Immature natural killer cell (primary cell): ENCODE measurements around the gene BTBD9. TPM values are rescaled to one million over a fixed set of nuclear protein-coding genes. Genes with fewer than 3 reads are reported as not detected.

Experiments used
- DNase-seq, 3 donors: peaks; one replicate each; pipeline ENCODE4 v3.0.0; 2022; ENCODE audit warnings: mixed read lengths in 1 of 3
- H3K27ac Mint-ChIP-seq, 6 donors: one replicate each; pipeline ENCODE4 v1.8.0; 2020; ENCODE audit warnings: mixed read lengths in 6 of 6, mild to moderate bottlenecking in 5 of 6, inconsistent platforms in 4 of 6, moderate library complexity in 3 of 6
- H3K27me3 Mint-ChIP-seq, 3 donors: one replicate each; pipeline ENCODE4 v1.8.0; 2020 to 2021; ENCODE audit warnings: low read depth in 3 of 3, mild to moderate bottlenecking in 3 of 3, mixed read lengths in 3 of 3, moderate library complexity in 3 of 3, inconsistent platforms in 1 of 3
- H3K36me3 Mint-ChIP-seq, 3 donors: one replicate each; pipeline ENCODE4 v1.8.0; 2020; ENCODE audit warnings: mixed read lengths in 3 of 3, inconsistent platforms in 2 of 3, mild to moderate bottlenecking in 2 of 3
- H3K4me1 Mint-ChIP-seq, 2 donors: one replicate each; pipeline ENCODE4 v1.8.0; 2020; ENCODE audit warnings: inconsistent platforms in 2 of 2, mild to moderate bottlenecking in 2 of 2, mixed read lengths in 2 of 2, moderate library complexity in 1 of 2
- H3K4me3 Mint-ChIP-seq, 5 donors: one replicate each; pipeline ENCODE4 v1.8.0; 2020; ENCODE audit warnings: mild to moderate bottlenecking in 5 of 5, mixed read lengths in 5 of 5, inconsistent platforms in 3 of 5, moderate library complexity in 3 of 5
- H3K9me3 Mint-ChIP-seq, 6 donors: one replicate each; pipeline ENCODE4 v1.8.0; 2020; ENCODE audit warnings: mild to moderate bottlenecking in 6 of 6, mixed read lengths in 6 of 6, inconsistent platforms in 4 of 6, moderate library complexity in 3 of 6
- polyA plus RNA-seq, 3 donors: library from polyadenylated mRNA; unstranded; fragments of 300-500 nt; fragmentation: Illumina TruSeq; gene quantifications; one replicate each; pipeline ENCODE4 v1.2.3, GENCODE V29; 2021

The BTBD9 gene
- polyA plus RNA-seq, 3 donors from 2014 or later: 5.3 to 12.3 (median 10.9) TPM

DNA sequence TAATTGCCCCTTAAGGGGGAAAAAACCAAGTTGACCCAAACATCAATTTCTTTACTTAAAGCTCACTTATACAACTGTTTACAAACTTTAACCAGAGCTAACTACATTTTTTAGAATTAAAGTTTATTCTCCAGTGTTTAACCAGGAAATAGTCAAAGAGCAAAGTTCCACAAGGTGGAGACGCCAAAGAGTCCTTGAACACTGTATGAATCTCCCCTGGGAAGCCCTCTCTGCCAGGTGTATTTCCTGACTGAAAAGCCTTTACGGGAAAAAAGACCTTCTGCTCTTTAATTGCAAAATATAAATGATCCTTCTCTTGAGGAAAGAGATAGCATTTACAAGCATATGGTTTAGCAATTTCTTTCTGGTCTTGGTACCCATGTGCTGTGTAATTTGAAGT lies 36.2 kb downstream of the BTBD9 start:
- Mint-ChIP-seq H3K27ac (no peak overlapping the region), H3K36me3 (peaks cover 0 to 3% (median 0%) of the 10 kb centered on the region in 3 donors), H3K9me3 (no peaks in the 10 kb centered on the region), H3K4me3 (no peak overlapping the region), H3K4me1 (no peaks in the 10 kb centered on the region), H3K27me3 (peaks cover 0 to 3% (median 1%) of the 10 kb centered on the region in 3 donors)
- no peak for DNase-seq

DNA sequence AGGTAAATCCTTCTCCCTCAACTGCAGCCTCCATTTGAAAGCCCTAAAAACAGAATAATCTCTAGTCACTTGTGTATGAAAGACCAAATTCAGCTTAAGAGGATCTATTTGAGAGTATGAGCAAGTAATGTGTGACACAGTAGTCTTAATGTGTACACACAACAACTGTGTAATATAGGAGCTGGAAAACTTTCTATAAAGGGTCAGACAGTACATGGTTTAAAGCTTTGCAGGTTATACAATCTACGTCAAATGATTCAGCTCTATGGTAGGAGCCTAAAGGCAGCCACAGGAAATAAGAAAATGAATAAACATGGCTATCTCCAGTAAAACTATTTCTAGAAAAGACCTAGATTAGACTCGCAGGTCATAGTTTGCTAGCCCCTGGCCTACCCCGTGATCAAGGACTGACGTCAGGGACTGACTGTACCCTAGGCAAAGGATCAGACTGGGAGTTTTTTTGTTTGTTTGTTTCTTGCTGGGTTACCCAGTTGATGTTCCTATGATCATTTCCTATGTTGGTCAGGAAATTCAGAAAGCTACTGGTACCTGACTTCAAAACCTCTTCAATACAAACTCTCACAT lies 39.7 kb downstream of the BTBD9 start:
- Mint-ChIP-seq H3K4me3 (no peak overlapping the region), H3K27me3 (peaks cover 0 to 1% (median 1%) of the 10 kb centered on the region in 3 donors), H3K36me3 (peaks cover 7 to 10% (median 8%) of the 10 kb centered on the region in 3 donors), H3K4me1 (no peaks in the 10 kb centered on the region), H3K27ac (no peak overlapping the region), H3K9me3 (no peaks in the 10 kb centered on the region)
- DNase-seq: no peak

DNA sequence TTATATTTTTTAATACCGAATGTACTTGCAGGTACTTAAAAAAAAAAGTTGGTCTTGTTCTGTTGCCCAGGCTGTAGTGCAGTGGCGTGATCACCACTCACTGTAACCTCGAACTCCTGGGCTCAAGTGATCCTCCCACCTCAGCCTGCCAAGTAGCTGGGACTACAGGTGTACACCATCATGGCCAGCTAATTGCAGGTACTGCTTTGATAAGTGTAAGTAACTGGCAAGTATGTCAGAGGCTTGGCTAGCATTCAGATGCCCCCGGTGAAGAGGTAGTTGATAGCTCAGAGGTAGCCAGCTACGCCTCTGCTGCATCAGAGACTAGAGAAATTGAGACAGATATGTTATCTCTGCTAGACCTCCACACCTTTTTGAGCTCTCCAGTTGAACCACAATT lies 40.5 kb downstream of the BTBD9 start:
- Mint-ChIP-seq H3K36me3 (peaks cover 8 to 15% (median 8%) of the 10 kb centered on the region in 3 donors), H3K4me3 (no peak overlapping the region), H3K27me3 (peaks cover 0 to 1% (median 1%) of the 10 kb centered on the region in 3 donors), H3K27ac (no peak overlapping the region), H3K4me1 (no peaks in the 10 kb centered on the region), H3K9me3 (no peaks in the 10 kb centered on the region)
- DNase-seq: no peak

GRCh38 chr6:38593998-38594665 lies 45.6 kb downstream of the BTBD9 start:
- H3K4me1 Mint-ChIP-seq: no peaks in the 10 kb centered on the region
- H3K9me3 Mint-ChIP-seq: no peaks in the 10 kb centered on the region
- no peak overlapping the region for H3K27ac Mint-ChIP-seq
- DNase-seq: no peak
- H3K4me3 Mint-ChIP-seq: no peak overlapping the region
- H3K27me3 Mint-ChIP-seq: peaks cover 0 to 1% (median 0%) of the 10 kb centered on the region in 3 donors
- peaks cover 16 to 33% (median 23%) of the 10 kb centered on the region in 3 donors for H3K36me3 Mint-ChIP-seq

- Mint-ChIP-seq H3K9me3 (no peaks in the 10 kb centered on the region), H3K4me1 (no peaks in the 10 kb centered on the region), H3K27me3 (peaks cover 0 to 1% (median 0%) of the 10 kb centered on the region in 3 donors), H3K27ac (no peak overlapping the region), H3K4me3 (no peak overlapping the region), H3K36me3 (peaks cover 16 to 33% (median 23%) of the 10 kb centered on the region in 3 donors)
- DNase-seq: no peak
Observed at GRCh38 chr6:38593409-38593808, 46.3 kb downstream of the BTBD9 start.

DNA sequence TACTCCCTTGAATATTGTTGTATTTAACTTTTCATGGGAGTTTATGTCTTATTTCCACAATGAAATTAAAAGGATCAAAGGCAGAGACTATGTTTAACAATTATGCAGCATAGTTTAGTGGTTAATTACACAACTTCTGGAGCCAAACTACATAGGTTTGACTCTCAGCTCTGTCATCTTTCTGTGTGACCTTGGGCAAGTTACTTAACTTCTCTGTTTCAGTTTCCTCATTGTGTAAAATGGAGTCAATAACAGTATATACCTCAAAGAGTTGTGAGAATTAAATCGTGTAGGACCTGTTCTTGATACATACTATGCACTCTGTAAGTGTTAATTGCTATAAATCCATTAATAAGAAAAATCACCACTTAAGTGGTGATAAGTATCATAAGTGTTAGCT lies 48.3 kb downstream of the BTBD9 start:
- Mint-ChIP-seq H3K4me3 (no peak overlapping the region), H3K9me3 (no peaks in the 10 kb centered on the region)

DNA sequence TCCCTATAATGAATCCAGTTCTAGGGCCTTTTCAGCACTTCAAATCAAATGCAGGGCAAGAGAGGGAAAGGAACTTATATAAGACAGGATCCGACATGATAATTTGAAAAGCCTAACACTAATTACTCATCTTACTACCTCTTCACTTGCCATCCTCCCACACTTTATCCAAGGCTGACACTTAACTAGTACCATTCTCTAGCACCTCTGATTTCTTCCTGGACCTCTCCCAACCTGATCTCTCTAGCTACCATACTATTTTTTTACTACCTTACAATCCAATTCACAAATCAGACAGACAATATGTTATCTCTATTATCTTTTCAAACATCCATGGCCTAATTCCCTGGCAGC lies 50.4 kb downstream of the BTBD9 start:
- Mint-ChIP-seq H3K4me1 (no peaks in the 10 kb centered on the region), H3K9me3 (no peaks in the 10 kb centered on the region), H3K4me3 (no peak overlapping the region), H3K36me3 (peaks cover 15 to 26% (median 19%) of the 10 kb centered on the region in 3 donors), H3K27me3 (peaks cover 0 to under 1% (median 0%) of the 10 kb centered on the region in 3 donors), H3K27ac (no peak overlapping the region)
- DNase-seq: no peak

More for the DNA sequence above, 48.3 kb downstream of the BTBD9 start:
- Mint-ChIP-seq H3K27me3 (peaks cover 0 to 1% (median 0%) of the 10 kb centered on the region in 3 donors), H3K36me3 (peaks cover 19 to 31% (median 23%) of the 10 kb centered on the region in 3 donors), H3K4me1 (no peaks in the 10 kb centered on the region), H3K27ac (no peak overlapping the region)
- no peak for DNase-seq

DNA sequence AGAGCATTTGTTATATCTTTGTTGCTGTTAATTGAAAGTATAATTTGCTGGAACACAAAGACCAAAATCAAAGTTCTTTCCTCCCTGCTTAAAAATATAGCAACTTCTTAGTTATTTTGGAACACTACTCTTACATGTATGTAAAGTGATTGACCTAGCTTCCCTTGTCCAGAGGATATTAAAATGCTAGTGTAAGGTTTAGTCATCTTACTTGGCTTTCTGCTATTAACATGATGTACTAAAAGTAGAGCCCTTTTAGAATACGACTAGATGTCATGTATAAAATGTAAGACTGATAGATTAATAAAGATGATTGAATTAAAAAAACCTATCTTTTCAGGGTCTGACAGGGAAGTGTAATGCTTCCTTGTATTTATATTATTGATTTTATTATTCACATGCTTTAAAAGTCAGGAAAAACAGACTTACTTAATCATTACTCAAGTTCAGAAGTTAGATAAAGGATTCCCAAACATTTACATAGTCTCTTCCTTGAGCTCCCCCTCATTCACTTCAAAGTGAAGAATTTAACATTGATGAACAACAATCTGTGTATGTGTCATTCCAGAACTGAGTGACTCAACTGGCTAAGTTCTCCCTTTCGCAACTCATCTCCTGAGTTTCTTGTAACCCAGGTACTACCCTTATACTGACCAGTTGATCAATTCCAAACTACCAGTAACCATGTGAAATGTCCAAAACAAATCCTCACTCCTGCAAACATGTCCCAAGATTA lies 50.9 kb downstream of the BTBD9 start:
- no peak overlapping the region for H3K4me3 Mint-ChIP-seq
- H3K27me3 Mint-ChIP-seq: no peaks in the 10 kb centered on the region
- H3K4me1 Mint-ChIP-seq: no peaks in the 10 kb centered on the region
- peaks cover 15 to 25% (median 19%) of the 10 kb centered on the region in 3 donors for H3K36me3 Mint-ChIP-seq
- H3K9me3 Mint-ChIP-seq: no peaks in the 10 kb centered on the region
- H3K27ac Mint-ChIP-seq: no peak overlapping the region
- no peak for DNase-seq

DNA sequence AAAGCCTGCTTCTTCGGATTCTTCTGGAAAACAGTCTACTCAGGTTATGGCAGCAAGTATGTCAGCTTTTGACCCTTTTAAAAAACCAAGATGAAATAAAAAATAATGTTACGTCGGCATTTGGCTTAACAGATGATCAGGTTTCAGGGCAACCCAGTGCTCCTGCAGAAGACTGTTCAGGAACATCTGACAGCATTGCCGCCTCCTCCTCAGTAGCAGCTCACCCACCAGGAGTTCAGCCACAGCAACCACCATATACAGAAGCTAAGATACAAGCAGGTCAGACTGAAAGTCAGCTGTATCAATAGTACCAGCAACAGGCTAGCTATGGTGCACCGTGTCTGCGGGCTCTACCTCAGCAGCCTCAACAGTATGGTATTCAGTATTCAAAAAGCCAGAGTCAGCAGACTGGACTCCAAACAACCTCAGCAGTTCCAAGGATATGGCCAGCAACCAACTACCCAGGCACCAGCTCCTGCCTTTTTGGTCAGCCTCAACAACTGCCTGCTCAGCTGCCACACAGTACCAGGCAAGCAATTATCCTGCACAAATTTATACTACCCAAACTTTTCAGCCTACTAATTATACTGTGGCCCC lies 51.9 kb downstream of the BTBD9 start:
- H3K27ac Mint-ChIP-seq: no peak overlapping the region
- no peak for DNase-seq
- peaks cover 11 to 16% (median 14%) of the 10 kb centered on the region in 3 donors for H3K36me3 Mint-ChIP-seq

DNA sequence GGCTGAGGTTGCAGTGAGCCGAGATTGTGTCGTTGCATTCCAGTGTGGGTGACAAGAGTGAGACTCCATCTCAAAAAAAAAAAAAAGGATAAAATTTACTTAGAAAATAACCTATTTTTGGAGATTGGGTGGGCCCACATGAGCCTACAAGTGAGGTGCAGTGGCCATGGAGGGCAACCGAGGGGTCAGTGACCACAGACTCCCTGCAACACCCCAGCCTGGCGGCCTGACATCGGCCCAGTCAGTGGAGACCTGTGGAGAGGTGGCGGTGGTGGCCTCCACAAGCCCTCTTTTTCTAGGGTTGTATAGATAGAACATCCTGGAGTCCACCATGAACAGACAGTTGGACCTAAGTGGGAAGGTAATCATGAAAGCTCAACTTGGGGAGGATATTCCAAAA lies 52.7 kb downstream of the BTBD9 start:
- H3K4me3 Mint-ChIP-seq: no peak overlapping the region
- H3K36me3 Mint-ChIP-seq: peaks cover 7 to 9% (median 8%) of the 10 kb centered on the region in 3 donors
- peaks cover 0 to 2% (median 0%) of the 10 kb centered on the region in 3 donors for H3K27me3 Mint-ChIP-seq
- DNase-seq: no peak
- no peak overlapping the region for H3K27ac Mint-ChIP-seq
- H3K4me1 Mint-ChIP-seq: no peaks in the 10 kb centered on the region
- H3K9me3 Mint-ChIP-seq: no peaks in the 10 kb centered on the region

More for the DNA sequence above, 51.9 kb downstream of the BTBD9 start:
- Mint-ChIP-seq H3K27me3 (peaks cover 0 to 2% (median 0%) of the 10 kb centered on the region in 3 donors), H3K4me1 (no peaks in the 10 kb centered on the region), H3K9me3 (no peaks in the 10 kb centered on the region), H3K4me3 (no peak overlapping the region)

- H3K27ac Mint-ChIP-seq: no peak overlapping the region
- no peaks in the 10 kb centered on the region for H3K9me3 Mint-ChIP-seq
- H3K27me3 Mint-ChIP-seq: peaks cover 0 to 2% (median 0%) of the 10 kb centered on the region in 3 donors
- H3K36me3 Mint-ChIP-seq: peaks cover 7 to 15% (median 11%) of the 10 kb centered on the region in 3 donors
- H3K4me3 Mint-ChIP-seq: no peak overlapping the region
- DNase-seq: no peak
- no peaks in the 10 kb centered on the region for H3K4me1 Mint-ChIP-seq
Observed at GRCh38 chr6:38584731-38585130, 55.0 kb downstream of the BTBD9 start.

GRCh38 chr6:38583523-38583922 lies 56.2 kb downstream of the BTBD9 start:
- DNase-seq: no peak
- peaks cover 0 to 2% (median 0%) of the 10 kb centered on the region in 3 donors for H3K27me3 Mint-ChIP-seq
- H3K4me1 Mint-ChIP-seq: no peaks in the 10 kb centered on the region
- no peak overlapping the region for H3K27ac Mint-ChIP-seq
- no peak overlapping the region for H3K4me3 Mint-ChIP-seq
- no peaks in the 10 kb centered on the region for H3K9me3 Mint-ChIP-seq
- peaks cover 7 to 15% (median 11%) of the 10 kb centered on the region in 3 donors for H3K36me3 Mint-ChIP-seq

GRCh38 chr6:38580030-38580429 lies 59.7 kb downstream of the BTBD9 start:
- Mint-ChIP-seq H3K27me3 (peaks cover 0 to 2% (median 0%) of the 10 kb centered on the region in 3 donors), H3K36me3 (peaks cover 16 to 29% (median 17%) of the 10 kb centered on the region in 3 donors), H3K4me3 (no peak overlapping the region), H3K9me3 (no peaks in the 10 kb centered on the region), H3K4me1 (no peaks in the 10 kb centered on the region), H3K27ac (no peak overlapping the region)
- DNase-seq: no peak
